ENCODE data around the gene MADD.

DNA sequence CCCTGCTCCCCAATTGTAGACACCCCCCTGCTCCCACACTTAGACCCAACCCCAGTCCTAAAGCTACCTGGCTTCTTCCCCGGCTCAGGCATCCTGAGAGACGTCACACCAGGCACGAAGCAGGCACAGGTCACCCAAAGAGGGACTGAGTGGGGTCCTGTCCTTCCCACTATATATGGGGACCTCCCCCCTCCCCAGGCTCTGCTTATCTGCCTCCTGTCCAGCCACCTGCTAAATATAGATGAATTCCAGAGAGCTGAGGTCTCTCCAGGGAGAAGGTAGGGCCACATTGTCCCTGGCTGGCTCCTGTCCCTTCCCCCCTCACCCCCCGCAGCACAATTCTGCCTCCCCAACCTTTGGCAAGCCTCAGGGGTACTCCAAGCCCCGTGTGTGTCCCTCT is 82.6 kb downstream of the MADD start, which contains the start of gene MYBPC3:
- TF ChIP-seq EZH2 (IDR thresholded peaks at IDR 0.05; ENCODE audit: insufficient read depth, poor library complexity, severe bottlenecking), result no peak
- no peak for TF ChIP-seq EZH2phosphoT487 (IDR thresholded peaks at IDR 0.05; ENCODE audit: insufficient read depth, low read depth)
